HG03175 (cell line): ENCODE data around the gene VTCN1.
"Not testable (repeated sequence)": the region's sequence is repeated elsewhere in the genome, so short reads cannot be mapped to it uniquely, and the experiment has no call there.

Experiments
- ATAC-seq: cut with Tn5 transposase; IDR thresholded peaks from one replicate; pipeline ENCODE4 v1.9.1; 2021; ENCODE audit warnings: mild to moderate bottlenecking, moderate library complexity; ENCODE audit not compliant: unreplicated experiment

The VTCN1 gene

DNA sequence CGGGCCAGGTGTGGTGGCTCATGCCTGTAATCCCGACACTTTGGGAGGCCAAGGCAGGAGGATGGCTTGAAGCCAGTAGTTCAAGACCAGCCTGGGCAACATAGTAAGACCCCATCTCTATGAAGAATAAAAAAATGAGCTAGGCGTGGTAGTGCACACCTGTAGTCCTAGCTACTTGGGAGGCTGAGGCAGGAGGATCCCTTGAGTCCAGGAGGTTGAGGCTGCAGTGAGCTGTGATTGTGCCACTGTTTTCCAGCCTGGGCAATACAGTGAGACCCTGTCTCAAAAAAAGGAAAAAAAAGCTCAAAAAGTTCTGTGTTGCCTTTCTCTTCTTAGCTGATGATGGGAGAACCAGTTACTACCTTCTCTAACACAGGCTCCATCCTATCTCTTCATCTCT is 108.9 kb downstream of the VTCN1 start:
- ATAC-seq = not testable (repeated sequence)

DNA sequence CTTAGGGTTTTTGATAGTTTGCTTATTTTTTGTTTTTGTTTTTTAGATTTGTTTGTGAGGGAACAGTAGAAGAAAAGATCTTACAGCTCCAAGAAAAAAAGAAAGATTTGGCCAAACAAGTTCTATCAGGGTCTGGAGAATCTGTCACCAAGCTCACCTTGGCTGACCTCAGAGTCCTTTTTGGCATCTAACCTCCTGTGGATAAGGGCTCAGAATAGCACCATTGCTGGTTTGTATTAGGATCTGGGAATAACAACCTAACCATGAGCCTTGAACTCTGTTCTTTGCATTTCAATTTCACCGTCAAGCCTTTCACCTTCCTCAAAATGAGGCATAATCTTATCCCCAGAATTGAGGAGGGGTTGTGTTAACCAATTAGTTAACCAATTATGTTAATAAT is 109.4 kb downstream of the VTCN1 start:
- ATAC-seq = no peak

DNA sequence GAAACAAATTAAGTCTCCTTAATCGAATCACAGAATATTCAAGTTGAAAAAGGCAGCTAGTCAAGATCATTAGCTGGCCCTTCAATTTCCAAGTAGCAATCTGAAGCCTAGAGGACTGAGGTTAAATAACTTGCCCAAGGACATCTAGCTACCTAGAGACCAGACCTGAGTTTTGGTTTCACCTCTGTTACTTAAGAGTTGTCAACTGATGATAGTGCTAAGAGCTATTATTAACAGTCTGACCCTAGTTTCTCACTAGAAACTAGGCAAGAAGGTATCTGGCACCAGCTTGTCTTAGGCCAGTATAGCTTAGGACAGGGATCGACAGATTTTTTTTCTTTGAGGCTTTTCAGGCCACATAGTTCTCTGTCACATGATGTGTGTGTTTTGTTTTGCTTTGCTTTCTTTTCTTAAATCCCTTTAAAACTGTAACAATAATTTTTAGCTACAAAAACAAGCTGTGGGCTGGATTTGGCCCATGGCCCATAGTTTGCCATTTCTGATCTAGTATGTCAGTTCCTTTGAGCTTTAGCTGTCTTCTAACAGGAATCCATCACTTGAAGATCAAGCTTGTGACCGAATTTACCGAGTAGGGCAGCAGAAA is 112.3 kb downstream of the VTCN1 start:
- ATAC-seq = no peak

DNA sequence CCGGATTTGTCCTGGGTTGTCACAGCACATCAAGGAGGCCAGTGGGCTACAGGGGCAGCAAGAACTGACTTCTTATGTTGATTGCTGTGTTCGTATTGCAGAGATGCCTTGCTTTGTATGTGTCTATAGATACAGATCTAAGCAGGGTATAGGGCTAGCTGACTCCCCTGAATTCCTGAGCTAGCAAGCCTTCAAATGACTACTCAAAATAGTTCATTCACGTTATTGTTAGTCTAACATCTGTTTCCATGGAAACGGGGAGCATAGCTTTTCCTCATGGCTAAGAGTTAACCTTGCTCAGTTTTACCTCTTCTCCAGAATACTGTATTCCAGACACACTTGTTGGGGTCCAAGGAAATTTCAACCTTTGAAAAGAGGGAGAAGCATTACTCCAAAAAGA is 113.3 kb downstream of the VTCN1 start:
- ATAC-seq = no peak

DNA sequence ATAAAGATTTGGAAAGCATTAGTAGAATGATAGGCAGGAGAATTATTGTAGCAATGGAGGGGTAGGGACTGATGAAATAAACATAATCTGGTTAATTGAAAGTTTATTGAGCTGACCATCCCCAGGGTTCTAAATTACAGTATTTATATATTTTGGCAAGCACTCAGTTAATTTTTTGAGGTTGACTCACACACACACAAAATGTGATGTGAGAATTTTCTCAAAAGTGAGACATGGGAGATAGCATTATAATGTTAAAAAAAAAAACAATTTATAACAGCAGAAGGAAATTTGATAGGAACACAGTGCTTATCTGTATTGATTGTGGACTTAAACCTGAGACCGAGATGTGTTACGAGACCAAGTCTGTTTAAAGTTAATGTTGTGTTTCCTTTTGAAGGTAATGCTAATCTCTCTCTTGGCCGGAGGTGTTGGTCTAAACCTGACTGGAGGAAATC is 113.7 kb downstream of the VTCN1 start:
- ATAC-seq = no peak

DNA sequence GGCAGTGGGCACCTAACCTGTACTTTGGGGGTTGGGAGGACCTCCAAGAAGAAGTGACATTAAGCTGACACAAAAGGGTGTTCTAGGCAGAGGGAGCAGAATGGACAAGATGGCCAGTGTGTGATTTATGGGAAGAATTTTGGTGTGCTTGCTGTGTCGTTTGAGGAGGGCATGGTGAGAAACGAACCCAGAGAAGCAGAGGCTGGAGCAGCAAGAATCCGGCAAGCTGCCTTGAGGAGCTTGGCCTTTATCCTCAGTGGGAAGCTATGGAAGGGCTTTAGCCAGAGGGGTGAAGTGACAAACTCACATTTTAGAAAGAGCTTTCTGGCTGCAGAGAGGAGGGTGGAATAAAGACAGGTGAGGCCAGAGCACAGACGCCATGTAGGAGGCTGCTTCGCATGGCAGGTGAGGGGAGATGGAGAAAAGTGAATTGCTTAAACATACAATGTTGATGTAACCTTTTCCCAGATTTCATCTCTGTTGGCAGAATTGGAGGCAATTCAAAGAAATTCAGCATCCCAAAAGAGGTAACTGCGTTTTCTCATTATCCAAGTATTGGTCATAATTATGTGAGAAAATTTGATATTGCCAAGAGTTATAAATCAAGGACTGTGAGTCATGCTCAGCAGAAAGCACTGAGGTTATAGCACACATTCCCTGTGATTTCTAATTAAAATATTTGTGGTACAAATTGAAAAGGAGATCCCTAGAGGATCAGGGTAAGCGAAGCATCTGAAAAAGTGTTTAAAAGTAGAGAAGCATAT is 115.7 kb downstream of the VTCN1 start:
- no peak for ATAC-seq

DNA sequence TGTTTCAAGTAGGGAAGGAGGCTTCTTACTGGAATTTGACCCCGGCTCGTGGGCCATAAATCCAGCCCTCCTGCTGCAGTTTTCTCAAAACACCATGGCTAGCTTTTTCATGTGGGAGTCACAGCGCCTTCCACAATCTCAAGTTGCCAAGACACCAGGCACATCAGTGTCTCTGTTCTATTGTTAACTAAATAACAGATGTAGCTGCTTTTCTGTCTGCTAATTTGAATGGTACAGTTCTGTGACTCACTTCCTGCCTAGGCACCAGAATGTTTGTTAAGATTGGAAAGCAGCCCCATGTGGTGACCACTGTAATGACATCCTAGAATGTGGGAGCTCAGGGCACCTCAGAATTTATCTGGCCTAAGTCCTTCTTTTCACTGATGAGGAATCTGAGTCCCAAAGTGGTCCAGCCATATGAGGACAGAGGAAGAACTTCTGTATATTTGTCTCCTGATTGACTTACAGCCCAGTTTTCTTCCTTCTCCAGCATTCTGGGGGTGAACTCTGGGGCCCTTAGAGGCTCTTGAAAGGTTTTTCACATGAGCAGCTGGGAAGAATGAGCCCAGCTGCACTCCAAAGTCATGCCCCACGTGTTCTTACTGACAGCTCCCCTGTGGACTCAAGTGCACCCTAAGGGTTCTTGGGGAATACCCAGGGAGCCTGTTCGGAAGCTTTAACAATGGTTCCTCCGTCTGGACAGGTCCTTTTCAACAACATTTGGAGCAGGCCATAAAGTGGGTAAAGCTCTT is 116.7 kb downstream of the VTCN1 start:
- ATAC-seq = peak; percentile 88
